Ovary (tissue), 3 donors: ENCODE data around the gene EPM2A.

Experiments
- CTCF ChIP-seq, 3 donors: fragments of 450-650 bp in 2 of 3; fragments of 200-600 bp in 1 of 3; IDR thresholded peaks; one replicate each; pipeline versions ENCODE4 v1.5.1 to v1.8.0; 2016 to 2022; ENCODE audit warnings: antibody characterized with exemption in 3 of 3, mild to moderate bottlenecking in 1 of 3
- EP300 ChIP-seq: sonication (generic); formaldehyde crosslinking; IDR thresholded peaks from one replicate; pipeline ENCODE4 v1.6.1; 2017; ENCODE audit warnings: antibody characterized with exemption
- POLR2A ChIP-seq: fragments of 450-650 bp; IDR thresholded peaks from one replicate; pipeline ENCODE4 v1.6.1; 2017; ENCODE audit warnings: antibody characterized with exemption, mild to moderate bottlenecking, moderate library complexity
- donor health status: DM: no; HTN: no; CAD: no.

GRCh38 chr6:145647602-145648001 is 87.7 kb downstream of the EPM2A start:
- no peak for TF ChIP-seq POLR2A
- no peak for TF ChIP-seq CTCF (IDR thresholded peaks at IDR 0.05)
- TF ChIP-seq EP300, result no peak
